OCI-LY1 (cell line): ENCODE results near the gene PPP1R1B.

Experiments used
- H2AFZ ChIP-seq: fragments of 200-600 bp; sonication (generic), shearing (Covaris generic); 2 replicates; pipeline ENCODE4 v1.6.0; 2014; ENCODE audit warnings: antibody characterized with exemption, mild to moderate bottlenecking, low read length
- H3F3A ChIP-seq: fragments of 200-600 bp; sonication (generic), shearing (Covaris generic); 2 replicates; pipeline ENCODE4 v1.6.0; 2014; ENCODE audit warnings: mild to moderate bottlenecking, antibody characterized with exemption, low read length, moderate library complexity; ENCODE audit not compliant: insufficient read depth
- H3K27ac ChIP-seq: fragments of 200-600 bp; sonication (generic); 2 replicates; pipeline ENCODE4 v1.5.1; 2014; ENCODE audit warnings: low read length, mixed run types, mild to moderate bottlenecking, low read depth; ENCODE audit not compliant: poor library complexity, severe bottlenecking
- H3K27me3 ChIP-seq: fragments of 200-600 bp; sonication (generic); 2 replicates; pipeline ENCODE4 v1.6.0; 2014; ENCODE audit warnings: antibody characterized with exemption, mild to moderate bottlenecking, low read length, moderate library complexity; ENCODE audit not compliant: insufficient read depth
- H3K36me3 ChIP-seq: fragments of 200-600 bp; sonication (generic); 2 replicates; pipeline ENCODE4 v1.6.1; 2014; ENCODE audit warnings: mild to moderate bottlenecking, antibody characterized with exemption, low read length, moderate library complexity, mixed read lengths; ENCODE audit not compliant: insufficient read depth
- H3K4me1 ChIP-seq: fragments of 200-600 bp; sonication (generic); 2 replicates; pipeline ENCODE4 v1.5.1; 2014; ENCODE audit warnings: mild to moderate bottlenecking, low read length, moderate library complexity; ENCODE audit not compliant: insufficient read depth, severe bottlenecking
- H3K4me2 ChIP-seq: fragments of 200-600 bp; sonication (generic), shearing (Covaris generic); 2 replicates; pipeline ENCODE4 v1.6.1; 2014; ENCODE audit warnings: low read length
- H3K4me3 ChIP-seq: fragments of 200-600 bp; sonication (generic); 2 replicates; pipeline ENCODE4 v1.5.1; 2014; ENCODE audit warnings: low read length, low read depth, mild to moderate bottlenecking, mixed read lengths; ENCODE audit not compliant: poor library complexity, severe bottlenecking
- H3K79me2 ChIP-seq: fragments of 200-600 bp; shearing (Covaris generic); 2 replicates; pipeline ENCODE4 v1.6.1; 2016; ENCODE audit warnings: mixed run types, low read length, mixed read lengths; ENCODE audit not compliant: insufficient read depth
- H3K9ac ChIP-seq: fragments of 200-600 bp; sonication (generic), shearing (Covaris generic); 2 replicates; pipeline ENCODE4 v1.6.1; 2014; ENCODE audit warnings: mild to moderate bottlenecking, low read length, mixed read lengths
- H3K9me2 ChIP-seq: fragments of 200-600 bp; sonication (generic), shearing (Covaris generic); 2 replicates; pipeline ENCODE4 v1.6.1; 2014; ENCODE audit warnings: low read depth, mild to moderate bottlenecking, low read length, mixed read lengths
- H3K9me3 ChIP-seq: fragments of 200-600 bp; shearing (Covaris generic); 2 replicates; pipeline ENCODE4 v1.6.1; 2014; ENCODE audit warnings: low read length, mixed read lengths
- H4K20me1 ChIP-seq: fragments of 200-600 bp; sonication (generic), shearing (Covaris generic); 2 replicates; pipeline ENCODE4 v1.6.0; 2016; ENCODE audit warnings: mild to moderate bottlenecking, low read length; ENCODE audit not compliant: insufficient read depth
- EZH2 ChIP-seq: fragments of 200-600 bp; sonication (generic), shearing (Covaris generic); IDR thresholded peaks from 2 replicates; pipeline ENCODE4 v1.8.0; 2017; ENCODE audit warnings: borderline replicate concordance, mixed run types, mild to moderate bottlenecking, antibody characterized with exemption, low read length, moderate library complexity, mixed read lengths
- TF ChIP-seq, protein P1 (sequence below): fragments of 200-600 bp; sonication (generic), shearing (Covaris generic); IDR thresholded peaks from 2 replicates; pipeline ENCODE4 v1.5.1; 2017; ENCODE audit warnings: mild to moderate bottlenecking, antibody characterized with exemption, low read length, moderate library complexity, mixed read lengths

The PPP1R1B gene

GRCh38 chr17:39593371-39593770 is 33.4 kb upstream of the PPP1R1B start:
- H3K27me3 ChIP-seq: peaks cover 3% of the 10 kb centered on the region; the same call in 1 of the 2 replicates
- no peaks in the 10 kb centered on the region for H3K9me3 ChIP-seq
- H3K4me1 ChIP-seq: no peaks in the 10 kb centered on the region
- H3K9me2 ChIP-seq: no peaks in the 10 kb centered on the region
- no peaks in the 10 kb centered on the region for H3F3A ChIP-seq
- H3K4me2 ChIP-seq: no peak overlapping the region
- no peaks in the 10 kb centered on the region for H3K36me3 ChIP-seq
- H3K9ac ChIP-seq: no peak overlapping the region
- TF ChIP-seq, protein P1, sequence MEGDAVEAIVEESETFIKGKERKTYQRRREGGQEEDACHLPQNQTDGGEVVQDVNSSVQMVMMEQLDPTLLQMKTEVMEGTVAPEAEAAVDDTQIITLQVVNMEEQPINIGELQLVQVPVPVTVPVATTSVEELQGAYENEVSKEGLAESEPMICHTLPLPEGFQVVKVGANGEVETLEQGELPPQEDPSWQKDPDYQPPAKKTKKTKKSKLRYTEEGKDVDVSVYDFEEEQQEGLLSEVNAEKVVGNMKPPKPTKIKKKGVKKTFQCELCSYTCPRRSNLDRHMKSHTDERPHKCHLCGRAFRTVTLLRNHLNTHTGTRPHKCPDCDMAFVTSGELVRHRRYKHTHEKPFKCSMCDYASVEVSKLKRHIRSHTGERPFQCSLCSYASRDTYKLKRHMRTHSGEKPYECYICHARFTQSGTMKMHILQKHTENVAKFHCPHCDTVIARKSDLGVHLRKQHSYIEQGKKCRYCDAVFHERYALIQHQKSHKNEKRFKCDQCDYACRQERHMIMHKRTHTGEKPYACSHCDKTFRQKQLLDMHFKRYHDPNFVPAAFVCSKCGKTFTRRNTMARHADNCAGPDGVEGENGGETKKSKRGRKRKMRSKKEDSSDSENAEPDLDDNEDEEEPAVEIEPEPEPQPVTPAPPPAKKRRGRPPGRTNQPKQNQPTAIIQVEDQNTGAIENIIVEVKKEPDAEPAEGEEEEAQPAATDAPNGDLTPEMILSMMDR: no peak
- no peak for TF ChIP-seq EZH2
- H3K27ac ChIP-seq: no peak overlapping the region
- no peak overlapping the region for H2AFZ ChIP-seq
- H4K20me1 ChIP-seq: no peaks in the 10 kb centered on the region
- no peaks in the 10 kb centered on the region for H3K79me2 ChIP-seq
- H3K4me3 ChIP-seq: no peak overlapping the region

DNA sequence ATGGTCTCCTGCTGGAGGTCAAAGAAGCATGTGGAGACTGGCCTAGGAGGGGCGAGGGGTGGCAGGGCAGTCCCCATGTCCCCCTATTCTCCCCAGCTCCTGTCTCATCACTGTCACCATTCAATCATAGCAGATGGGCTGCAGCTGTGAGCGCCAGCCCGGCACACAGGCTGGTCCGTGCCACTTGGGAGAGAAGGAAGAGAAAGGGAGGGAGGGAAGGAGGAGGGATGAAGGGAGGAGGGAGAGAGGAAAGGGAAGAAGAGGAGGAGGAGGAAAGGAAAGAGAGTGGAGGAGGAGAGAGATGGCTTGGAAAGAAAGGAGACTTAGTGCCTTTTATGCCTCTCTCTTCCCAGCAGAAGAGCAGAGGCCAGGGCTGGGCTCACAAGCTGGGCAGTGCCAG is 31.5 kb upstream of the PPP1R1B start:
- Histone ChIP-seq H3K9ac (no peak overlapping the region), H3K4me3 (no peak overlapping the region), H4K20me1 (no peaks in the 10 kb centered on the region), H3K36me3 (no peaks in the 10 kb centered on the region), H3K9me2 (no peaks in the 10 kb centered on the region), H3K79me2 (no peaks in the 10 kb centered on the region), H3K27ac (no peak overlapping the region), H3K27me3 (peaks cover 10% of the 10 kb centered on the region; the same call in 1 of the 2 replicates), H3K4me2 (no peak overlapping the region), H3F3A (no peaks in the 10 kb centered on the region), H2AFZ (no peak overlapping the region), H3K4me1 (no peaks in the 10 kb centered on the region), H3K9me3 (no peaks in the 10 kb centered on the region)
- no peak for TF ChIP-seq EZH2
- TF ChIP-seq, protein P1: no peak

GRCh38 chr17:39595928-39596510 is 30.7 kb upstream of the PPP1R1B start:
- no peaks in the 10 kb centered on the region for H3K36me3 ChIP-seq
- H3K79me2 ChIP-seq: no peaks in the 10 kb centered on the region
- no peaks in the 10 kb centered on the region for H3K4me1 ChIP-seq
- H3K9me3 ChIP-seq: no peaks in the 10 kb centered on the region
- H3K9ac ChIP-seq: no peak overlapping the region
- H3K4me3 ChIP-seq: no peak overlapping the region
- H2AFZ ChIP-seq: no peak overlapping the region
- no peak overlapping the region for H3K27ac ChIP-seq
- H3K9me2 ChIP-seq: no peaks in the 10 kb centered on the region
- H3K4me2 ChIP-seq: no peak overlapping the region
- H4K20me1 ChIP-seq: no peaks in the 10 kb centered on the region
- H3F3A ChIP-seq: no peaks in the 10 kb centered on the region
- H3K27me3 ChIP-seq: peaks cover 17% of the 10 kb centered on the region; the same call in 1 of the 2 replicates
- no peak for TF ChIP-seq EZH2
- TF ChIP-seq, protein P1: no peak
